Fibroblast of skin of scalp (primary cell): ENCODE data around the gene LPCAT4.

Experiments used
- DNase-seq: peaks from one replicate; pipeline ENCODE4 v3.0.0-alpha.2; 2013

LPCAT4 gene

DNA sequence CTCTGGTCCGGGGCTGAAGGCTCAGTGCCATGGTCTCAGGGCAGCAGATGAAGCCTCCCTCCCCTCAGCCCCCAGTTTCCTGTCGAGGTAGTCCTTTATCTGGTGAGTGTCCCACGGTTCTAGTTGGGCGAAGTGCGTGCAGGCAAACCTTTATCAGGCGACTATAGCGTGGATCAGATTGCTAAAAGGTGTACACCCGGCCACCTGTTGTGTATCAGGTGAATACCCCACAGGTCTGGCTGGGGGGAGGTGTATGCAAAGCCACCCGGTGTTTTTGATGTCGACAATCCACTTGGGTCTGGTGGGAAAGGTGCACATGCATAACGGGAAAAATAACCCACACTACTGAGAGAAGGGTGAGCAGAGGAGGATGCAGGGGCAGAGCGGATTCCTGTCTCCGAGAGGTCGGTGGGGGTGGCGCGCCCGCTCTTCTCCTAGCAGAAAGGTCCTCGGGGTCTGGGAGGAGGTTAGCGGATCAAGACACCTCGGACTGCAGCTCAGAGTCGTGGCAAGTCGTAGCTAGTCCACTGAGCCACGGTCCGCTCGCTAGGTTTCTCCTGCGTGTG is 29.9 kb downstream of the LPCAT4 start:
- no peak for DNase-seq

DNA sequence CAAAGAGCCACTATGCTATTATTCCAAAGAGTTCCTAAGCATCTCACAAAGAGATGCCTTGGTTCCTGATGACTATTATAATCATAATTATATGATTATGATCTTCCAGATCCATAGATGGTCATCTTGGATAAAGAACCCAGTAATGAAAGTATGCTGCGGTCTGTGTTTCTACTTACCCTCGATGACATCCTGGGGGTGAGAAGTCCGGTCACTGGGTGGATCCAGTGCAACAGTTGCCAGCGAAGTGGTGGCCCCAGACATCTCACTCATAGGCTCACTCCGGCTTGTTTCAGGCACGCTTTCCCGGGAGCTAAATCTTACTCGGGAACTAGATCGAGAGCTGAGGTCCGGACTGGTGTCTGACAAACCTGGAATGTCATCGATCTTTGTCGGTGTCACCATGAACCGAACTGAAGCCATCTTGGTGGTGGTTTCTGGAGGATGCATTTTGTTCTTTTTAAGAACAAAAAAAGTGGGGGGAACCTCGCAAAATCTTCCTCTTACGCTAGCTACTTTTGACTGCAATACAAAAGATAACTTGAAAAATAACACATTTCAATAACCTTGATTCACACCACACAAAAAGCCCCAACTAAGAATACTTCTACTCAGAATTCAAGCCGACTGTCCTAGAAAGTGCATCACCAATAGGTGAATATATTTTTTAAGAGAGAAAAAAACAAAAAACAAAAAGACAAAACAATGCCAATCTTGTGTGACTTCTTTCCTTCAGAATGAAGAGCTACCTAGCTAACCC is 30.6 kb downstream of the LPCAT4 start:
- DNase-seq = no peak

DNA sequence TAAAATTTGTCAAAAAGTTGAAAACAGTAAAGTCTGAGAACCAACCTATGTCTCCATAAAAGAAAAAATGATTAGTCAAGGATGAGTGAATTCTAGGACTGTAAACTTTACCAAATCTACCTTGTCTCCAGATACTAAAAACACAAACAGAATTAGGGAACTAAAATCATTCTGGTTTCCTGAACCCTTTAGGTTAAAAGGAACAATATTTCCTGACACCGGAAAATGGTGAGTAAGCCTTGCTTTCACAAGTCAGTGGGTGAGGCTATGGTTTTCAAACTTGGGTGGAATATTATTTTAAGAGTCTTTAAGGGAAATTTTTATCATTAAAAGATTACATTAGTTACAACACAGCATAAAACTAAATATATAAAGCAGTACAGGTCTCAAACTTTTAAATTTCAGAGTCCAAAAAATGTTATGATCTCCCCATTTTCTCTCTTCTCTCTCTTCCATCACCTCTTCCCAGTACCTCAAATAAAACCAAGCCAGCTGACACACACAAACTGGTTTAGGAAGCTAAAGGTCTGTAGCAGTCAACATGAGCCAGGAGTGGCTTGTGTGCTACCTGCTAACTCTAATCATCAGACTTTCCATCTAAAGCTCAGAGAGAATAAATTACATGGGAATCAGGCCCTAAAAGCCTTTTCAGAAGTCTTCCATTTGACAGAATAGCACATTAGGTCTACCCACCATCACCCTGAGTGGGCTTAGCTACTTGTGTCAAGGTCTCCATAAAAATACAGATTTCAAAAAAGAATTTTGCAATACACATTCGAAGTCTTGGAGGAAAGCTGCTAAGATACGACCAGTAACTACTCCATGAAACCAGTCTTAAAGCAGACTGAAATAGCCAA is 31.6 kb downstream of the LPCAT4 start:
- DNase-seq = no peak

DNA sequence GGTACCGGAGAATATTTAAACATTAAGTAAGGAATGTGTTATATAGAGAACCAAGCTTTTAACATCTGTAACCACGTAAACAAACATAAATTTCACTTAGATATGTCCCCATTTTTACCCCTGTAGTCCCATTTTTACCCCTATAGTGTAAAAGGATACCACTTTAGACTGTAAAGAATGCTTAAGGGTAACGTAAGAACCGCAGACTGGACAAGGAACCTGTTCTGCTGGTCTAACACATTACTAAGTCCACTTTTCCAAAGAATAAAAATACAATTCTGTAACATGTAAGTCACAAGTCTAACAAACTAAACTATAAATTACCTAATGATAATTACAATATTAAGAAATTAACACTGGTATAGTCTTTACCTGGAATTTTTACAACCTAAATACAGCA is 32.3 kb downstream of the LPCAT4 start:
- no peak for DNase-seq

DNA sequence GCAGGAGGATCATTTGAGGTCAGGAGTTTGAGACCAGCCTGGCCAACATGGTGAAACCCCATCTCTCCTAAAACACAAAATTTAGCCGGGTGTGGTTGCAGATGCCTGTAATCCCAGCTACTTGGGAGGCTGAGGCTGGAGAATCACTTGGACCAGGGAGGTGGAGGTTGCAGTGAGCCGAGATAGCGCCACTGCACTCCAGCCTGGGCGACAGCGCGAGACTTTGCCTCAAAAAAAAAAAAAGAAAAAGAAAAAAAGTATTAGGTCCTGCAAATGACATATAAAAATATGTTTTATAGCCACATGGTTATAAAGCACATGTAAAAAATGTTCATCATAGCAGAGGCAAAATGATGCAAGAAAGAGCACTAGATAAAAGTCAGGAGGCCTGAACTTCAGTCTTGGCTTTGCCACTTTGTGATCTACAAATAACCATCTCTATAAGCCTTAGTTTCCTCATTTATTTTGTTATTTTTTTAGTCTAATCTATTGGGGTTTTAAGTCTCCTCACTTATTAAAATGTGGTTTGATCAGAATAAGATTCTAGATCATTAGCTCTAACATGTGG is 34.4 kb downstream of the LPCAT4 start:
- DNase-seq = no peak

DNA sequence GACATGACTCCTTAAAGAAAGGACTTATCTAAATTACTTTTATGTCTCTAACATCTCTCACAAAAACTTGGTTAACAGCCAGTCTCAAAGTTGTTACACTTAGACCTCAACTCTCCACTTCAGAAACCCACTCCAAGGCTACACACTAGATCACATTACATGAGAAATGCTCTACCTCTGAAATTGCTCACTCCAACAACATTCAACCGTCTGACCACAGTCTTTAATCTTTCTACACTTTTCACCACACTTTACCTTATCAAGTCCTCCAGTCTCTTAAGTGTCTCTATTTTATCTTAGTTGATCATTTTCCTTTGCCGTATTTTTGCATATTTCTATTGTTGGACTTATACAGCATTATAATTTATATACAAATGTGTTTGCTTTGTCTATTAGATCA is 35.2 kb downstream of the LPCAT4 start:
- DNase-seq = no peak

DNA sequence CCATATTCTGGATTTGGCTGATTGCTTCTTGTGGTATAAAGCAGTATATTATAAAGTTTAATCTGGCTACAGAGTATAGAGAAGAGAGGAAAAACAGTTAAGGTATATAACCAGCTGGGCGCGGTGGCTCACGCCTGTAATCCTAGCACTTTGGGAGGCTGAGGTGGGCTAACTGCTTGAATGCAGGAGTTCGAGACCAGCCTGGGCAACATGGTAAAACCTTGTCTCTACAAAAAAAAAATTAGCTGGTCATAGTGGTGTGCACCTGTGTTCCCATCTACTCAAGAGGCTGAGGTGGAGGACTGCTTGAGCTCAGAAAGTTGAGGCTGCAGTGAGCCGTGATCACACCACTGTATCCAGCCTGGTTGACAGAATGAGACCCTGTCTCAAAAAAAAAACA is 36.7 kb downstream of the LPCAT4 start:
- no peak for DNase-seq

DNA sequence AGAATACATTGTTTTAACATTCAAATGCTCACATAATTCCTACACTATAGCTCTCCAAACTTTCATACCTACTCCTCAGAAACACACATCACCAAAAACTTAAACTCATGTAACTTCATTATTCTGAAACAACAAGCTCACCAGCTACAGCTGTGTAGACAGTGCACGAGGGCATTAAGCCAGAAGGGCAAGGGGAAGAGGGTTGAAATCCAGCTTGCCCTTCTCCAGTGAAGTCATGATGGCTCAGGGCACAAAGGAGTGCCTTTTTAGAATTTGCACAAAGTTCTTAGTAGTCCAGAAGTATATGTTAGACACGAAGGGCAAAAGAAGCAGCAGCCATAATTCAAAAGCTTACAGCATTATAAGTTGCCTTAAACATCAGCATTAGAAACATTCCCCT is 38.0 kb downstream of the LPCAT4 start:
- no peak for DNase-seq

DNA sequence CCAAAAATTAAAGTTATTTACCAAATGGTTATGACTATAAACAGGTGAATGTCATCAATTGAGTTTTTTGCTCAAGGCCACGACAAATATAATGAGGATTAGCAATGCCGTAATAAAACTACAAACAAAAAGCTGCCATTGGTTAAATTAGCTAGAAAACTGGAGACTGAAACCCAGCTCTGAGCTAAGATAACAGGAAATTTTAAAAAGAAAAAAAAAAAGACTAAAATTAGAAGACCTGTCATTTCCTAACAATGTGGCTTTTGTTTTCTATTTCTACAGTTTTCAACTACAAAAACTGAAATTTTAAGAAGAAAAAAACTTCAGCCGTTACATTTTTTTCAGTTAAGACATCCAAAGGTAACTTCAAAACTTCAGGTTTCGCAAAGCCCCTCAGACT is 39.1 kb downstream of the LPCAT4 start:
- no peak for DNase-seq

DNA sequence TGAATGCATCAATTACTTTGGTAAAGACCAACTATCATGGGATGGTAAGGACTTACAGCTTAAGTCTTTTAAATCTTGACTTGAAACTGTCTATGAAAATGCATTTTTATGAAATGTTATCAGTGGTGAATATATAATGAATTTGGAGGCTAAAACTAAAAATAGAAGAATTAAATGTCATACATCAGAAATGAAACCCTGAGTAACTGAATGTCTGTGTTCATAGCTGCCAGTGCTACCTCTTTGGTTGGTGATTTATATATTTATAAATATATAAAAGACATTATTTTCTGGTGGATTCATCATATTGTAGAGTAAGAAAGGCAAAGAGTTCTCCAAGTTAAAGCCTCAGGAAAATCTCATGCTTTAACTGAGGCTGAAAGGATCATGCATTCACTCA is 41.6 kb downstream of the LPCAT4 start:
- no peak for DNase-seq

DNA sequence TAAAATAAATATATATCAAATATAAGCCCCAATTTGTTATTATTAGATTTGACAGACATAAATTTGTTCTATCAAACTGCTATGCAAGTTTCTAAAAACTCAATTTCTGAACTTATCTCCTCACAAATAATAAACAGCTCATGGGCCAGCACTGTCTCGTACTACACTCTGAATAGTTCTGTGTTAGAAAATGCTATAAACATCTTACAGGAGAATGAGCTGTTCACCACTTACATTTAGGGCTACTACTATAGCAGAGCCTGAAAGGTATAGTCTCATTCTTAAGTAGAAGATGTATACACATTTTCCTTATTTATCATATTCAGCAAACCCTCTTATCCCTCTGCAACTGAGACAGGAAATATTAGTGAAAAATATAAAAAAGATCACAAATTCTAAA is 42.1 kb downstream of the LPCAT4 start:
- DNase-seq = no peak

DNA sequence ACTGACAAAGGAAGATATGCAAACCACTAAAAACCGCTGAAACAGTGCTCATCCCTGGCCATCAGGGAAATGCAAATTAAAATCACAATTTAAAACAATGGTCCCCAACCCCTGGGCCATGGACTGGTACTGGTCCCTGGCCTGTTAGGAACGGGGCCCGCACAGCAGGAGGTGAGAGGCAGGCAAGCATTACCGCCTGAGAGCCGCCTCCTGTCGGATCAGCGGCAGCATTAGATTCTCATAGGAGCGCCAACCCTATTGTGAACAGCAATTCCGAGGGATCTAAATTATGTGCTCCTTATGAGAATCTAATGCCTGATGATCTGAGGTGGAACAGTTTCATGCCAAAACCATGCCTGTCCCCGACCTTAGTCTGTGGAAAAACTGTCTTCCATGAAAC is 43.8 kb downstream of the LPCAT4 start:
- no peak for DNase-seq

DNA sequence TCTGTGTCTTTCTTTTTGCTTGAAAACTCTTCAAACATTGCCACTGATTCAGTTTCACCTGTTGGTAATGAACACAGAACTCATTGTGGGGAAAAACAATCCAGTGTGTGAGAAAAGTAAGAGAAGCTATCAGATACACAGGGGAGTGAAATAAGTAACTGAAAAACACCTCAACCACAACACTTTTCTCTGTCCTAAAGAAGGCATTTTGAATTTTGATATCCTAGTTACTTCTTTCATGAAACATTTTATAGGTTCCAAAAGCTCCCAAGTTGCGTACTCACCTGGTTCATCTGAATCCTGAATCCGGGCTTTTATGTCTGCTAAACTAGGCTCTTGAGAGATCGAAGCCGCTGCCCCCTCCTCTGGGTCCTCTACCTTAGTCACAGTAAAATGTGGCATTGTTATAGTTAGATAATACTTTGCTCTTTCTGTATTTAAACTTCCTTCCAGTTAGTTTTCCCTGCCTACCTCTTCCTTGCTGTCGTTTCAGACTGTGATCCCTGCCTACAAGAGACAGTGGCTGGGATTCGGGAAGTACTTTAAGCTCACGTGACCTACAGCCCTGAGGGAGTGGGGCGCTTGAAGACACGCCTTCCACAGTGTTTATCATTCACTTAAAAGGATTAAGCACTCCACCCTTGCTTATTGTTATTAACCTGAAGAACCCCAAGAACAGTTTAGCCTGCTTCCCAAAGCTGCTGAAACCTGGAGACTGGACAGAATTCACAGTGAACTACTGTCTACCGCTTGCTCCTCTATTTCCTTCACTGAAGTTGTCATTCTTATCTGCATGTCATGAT is 48.5 kb downstream of the LPCAT4 start:
- peak; percentile 67 for DNase-seq

DNA sequence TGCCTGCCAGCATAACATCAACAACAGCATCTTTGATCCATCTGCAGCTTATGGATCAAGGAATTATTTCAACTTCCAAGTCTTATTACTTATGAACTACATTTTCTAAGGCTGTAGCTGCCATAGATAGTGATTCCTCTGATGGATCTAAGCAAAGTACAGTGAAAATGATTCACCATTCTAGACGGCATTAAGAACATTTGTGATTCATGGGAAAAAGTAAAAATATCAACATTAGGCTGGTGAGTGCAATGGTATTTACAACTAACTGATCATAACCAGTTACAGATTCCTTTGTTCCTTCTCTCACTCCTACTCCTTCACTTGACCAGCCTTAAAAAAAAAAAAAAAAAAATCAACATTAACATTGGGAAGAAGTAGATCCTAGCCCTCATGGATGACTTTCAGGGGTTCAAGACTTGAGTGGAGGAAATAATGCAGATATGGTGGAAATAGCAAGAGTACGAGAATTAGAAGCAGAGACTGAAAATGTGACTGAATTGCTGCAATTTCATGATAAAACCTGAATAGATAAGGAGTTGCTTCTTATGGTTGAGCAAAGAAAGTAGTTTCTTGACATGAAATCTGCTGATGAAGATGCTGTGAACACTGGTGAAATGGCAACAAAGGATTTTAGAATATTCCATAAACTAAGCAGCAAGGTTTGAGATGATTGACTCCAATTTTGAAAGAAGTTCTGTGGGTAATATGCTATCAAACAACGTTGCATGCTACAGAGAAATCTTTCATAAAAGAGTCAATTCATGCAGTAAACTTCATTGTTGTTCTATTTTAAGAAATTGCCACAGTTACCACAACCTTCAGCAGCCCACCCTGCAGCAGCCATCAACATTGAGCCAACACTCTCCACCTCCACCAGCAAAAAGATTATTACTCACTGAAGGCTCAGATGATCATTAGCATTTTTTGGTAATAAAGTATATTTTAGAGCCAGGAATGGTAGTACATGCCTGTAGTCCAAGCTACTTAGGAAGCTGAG is 52.2 kb downstream of the LPCAT4 start:
- DNase-seq = no peak

DNA sequence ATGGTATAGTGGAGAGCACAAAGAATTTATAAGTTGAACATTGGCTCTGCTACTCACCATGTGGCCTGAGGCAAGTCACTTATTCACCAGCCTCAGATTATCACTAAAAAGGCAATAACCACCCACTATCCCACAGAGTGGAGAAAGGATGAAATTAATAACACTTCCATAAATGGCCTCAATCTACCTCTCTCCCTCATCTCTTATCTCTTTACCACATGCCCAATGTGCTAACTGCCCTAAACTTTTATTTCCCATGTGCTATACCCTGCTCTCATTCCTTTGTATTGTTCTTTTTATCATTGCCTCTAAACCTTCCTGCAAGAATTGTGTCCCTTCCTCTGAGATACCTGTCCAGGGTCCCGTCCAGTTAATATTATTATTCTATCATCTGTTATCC is 55.4 kb downstream of the LPCAT4 start:
- no peak for DNase-seq
